GM12878 (cell line): Measurements from ENCODE around the gene BMI1. TPM values are rescaled to one million over a fixed set of nuclear protein-coding genes. Genes with fewer than 3 reads are reported as not detected.

ENCODE experiments used
- BHLHE40 ChIP-seq, 2 experiments: fragments of 450-650 bp in 1 of 2; IDR thresholded peaks; 2 replicates each; pipeline ENCODE4 v1.6.1; 2011 to 2017; ENCODE audit warnings: low read depth in 2 of 2, borderline replicate concordance in 1 of 2, improper control_type of control experiment in 1 of 2, low read length in 1 of 2, mild to moderate bottlenecking in 1 of 2
- CBX5 ChIP-seq: sonication (generic); IDR thresholded peaks from 2 replicates; pipeline ENCODE4 v1.6.1; 2016; ENCODE audit warnings: low read depth, moderate library complexity, mild to moderate bottlenecking, inconsistent platforms
- CREB1 ChIP-seq: IDR thresholded peaks from 2 replicates; pipeline ENCODE4 v1.6.1; 2012; ENCODE audit warnings: low read depth, mild to moderate bottlenecking, inconsistent platforms
- CREM ChIP-seq: IDR thresholded peaks from 2 replicates; pipeline ENCODE4 v1.6.1; 2014; ENCODE audit warnings: antibody characterized with exemption, low read depth
- IKZF1 ChIP-seq: fragments of 450-650 bp; conservative IDR thresholded peaks from 2 replicates; pipeline ENCODE4 v1.6.1; 2017; ENCODE audit warnings: antibody characterized with exemption, mild to moderate bottlenecking
- JUND ChIP-seq: IDR thresholded peaks from 2 replicates; pipeline ENCODE4 v1.6.1; 2012; ENCODE audit warnings: low read depth, mild to moderate bottlenecking, low read length, improper control_type of control experiment, moderate library complexity
- MLLT1 ChIP-seq: fragments of 450-650 bp; IDR thresholded peaks from 2 replicates; pipeline ENCODE4 v1.6.1; 2016; ENCODE audit warnings: mild to moderate bottlenecking
- MXI1 ChIP-seq: fragments of 150-350 bp; IDR thresholded peaks from 2 replicates; pipeline ENCODE4 v1.6.1; 2011; ENCODE audit warnings: low read depth, mild to moderate bottlenecking, inconsistent platforms, low read length, improper control_type of control experiment
- PAX5 ChIP-seq: IDR thresholded peaks from 2 replicates; pipeline ENCODE4 v1.6.1; 2011; ENCODE audit warnings: low read depth, low read length, borderline replicate concordance
- RELB ChIP-seq: fragments of 450-650 bp; IDR thresholded peaks from 2 replicates; pipeline ENCODE4 v1.6.1; 2017; ENCODE audit warnings: low read depth, mild to moderate bottlenecking, moderate library complexity
- TAF1 ChIP-seq: IDR thresholded peaks from 2 replicates; pipeline ENCODE4 v1.6.1; 2011; ENCODE audit warnings: mild to moderate bottlenecking, low read depth, low read length, borderline replicate concordance
- TCF7 ChIP-seq: IDR thresholded peaks from 2 replicates; pipeline ENCODE4 v1.6.1; 2014; ENCODE audit warnings: antibody characterized with exemption, borderline replicate concordance
- USF2 ChIP-seq: IDR thresholded peaks from 2 replicates; pipeline ENCODE4 v1.6.1; 2011; ENCODE audit warnings: low read depth, low read length, improper control_type of control experiment, borderline replicate concordance
- YY1 ChIP-seq: IDR thresholded peaks from 2 replicates; pipeline ENCODE4 v1.6.1; 2011; ENCODE audit warnings: low read depth, mild to moderate bottlenecking, low read length
- polyA plus RNA-seq, 11 experiments: library from polyadenylated mRNA; depleted of rRNA in 4 of 11; unstranded in 6 of 11; stranded (reverse) in 5 of 11; fragments of >200 nt; fragmentation: Nextera tagmentation in 4 of 11; fragmentation: Illumina TruSeq in 1 of 11; extraction: Ambion mirVana in 4 of 11; extraction: Trizol in 1 of 11; gene quantifications; 1 replicate in 1 of 11; 2 replicates in 10 of 11; pipeline versions ENCODE4 v1.2.1 to v1.2.3, GENCODE V29; 2011 to 2016; ENCODE audit warnings: inconsistent platforms in 2 of 11, missing spikeins in 2 of 11, low read depth in 1 of 11
- total RNA-seq, 4 experiments: library from RNA; depleted of rRNA in 3 of 4; stranded (reverse); fragments of >200 nt in 3 of 4; fragmentation: Illumina TruSeq in 1 of 4; extraction: Trizol in 1 of 4; gene quantifications; 2 replicates each; pipeline versions ENCODE4 v1.2.1 to v1.2.3, GENCODE V29; 2013 to 2021

BMI1 gene
- total and polyA plus RNA-seq, 10 of the 15 experiments (the other 5 are each of a cell fraction or from before 2014, with no cell fraction given), result 8.0 to 49.7 (median 25.8) TPM

GRCh38 chr10:22335173-22335933 is 14.5 kb downstream of the BMI1 start (continued):
- TF ChIP-seq RELB (0 out of 2 replicates have a peak, but pooled peaks have one; percentile 50), MLLT1 (0 out of 2 replicates have a peak, but pooled peaks have one; percentile 42), CREM (peak; percentile 82; the same call in 1 of the 2 replicates), BHLHE40 (IDR thresholded peaks at IDR 0.05; ENCODE audit: borderline replicate concordance in 1 of 2, low read depth in 2 of 2, low read length in 1 of 2) (peak in 1 of 2 experiments; percentile 37; a peak in 2 of 4 replicates), CBX5 (0 out of 2 replicates have a peak, but pooled peaks have one; percentile 60), YY1 (peak; percentile 94), PAX5 (no peak), JUND (peak; percentile 28; the same call in 1 of the 2 replicates), MXI1 (0 out of 2 replicates have a peak, but pooled peaks have one; percentile 12), CREB1 (peak; percentile 96), TAF1 (peak; percentile 30; the same call in 1 of the 2 replicates), TCF7 (no peak), IKZF1 (peak; percentile 52; the same call in 1 of the 2 replicates), USF2 (no peak)
